Neutrophil (primary cell): Measurements from ENCODE around the gene FAM222A.

Experiments
- H3K27ac ChIP-seq: fragments of 200-600 bp; sonication (generic); 2 replicates; pipeline ENCODE4 v1.5.1; 2016; ENCODE audit warnings: mild to moderate bottlenecking, moderate library complexity
- H3K27me3 ChIP-seq: fragments of 200-600 bp; sonication (generic); 2 replicates; pipeline ENCODE4 v1.6.0; 2016; ENCODE audit warnings: mild to moderate bottlenecking
- H3K36me3 ChIP-seq: fragments of 200-600 bp; sonication (generic); 2 replicates; pipeline ENCODE4 v1.5.1; 2017
- H3K4me1 ChIP-seq, 2 experiments: fragments of 200-600 bp in 1 of 2; sonication (generic) in 1 of 2; 1 replicate in 1 of 2; 2 replicates in 1 of 2; pipeline versions ENCODE4 v1.5.1 to v1.6.1; 2013 to 2016; ENCODE audit warnings: low read depth in 1 of 2, low read length in 1 of 2, mild to moderate bottlenecking in 1 of 2, moderate library complexity in 1 of 2; ENCODE audit not compliant: control insufficient read depth in 1 of 2, insufficient read depth in 1 of 2
- H3K4me3 ChIP-seq, 2 experiments: fragments of 200-600 bp in 1 of 2; sonication (generic) in 1 of 2; 1 replicate in 1 of 2; 2 replicates in 1 of 2; pipeline ENCODE4 v1.5.1; 2013 to 2016; ENCODE audit warnings: low read depth in 1 of 2, low read length in 1 of 2, mild to moderate bottlenecking in 1 of 2, moderate library complexity in 1 of 2
- H3K9me3 ChIP-seq: fragments of 200-600 bp; sonication (generic); 2 replicates; pipeline ENCODE4 v1.5.1; 2016
- TF ChIP-seq, protein P1 (sequence below): fragments of 200-600 bp; sonication (generic); IDR thresholded peaks from 2 replicates; pipeline ENCODE4 v1.5.1; 2016; ENCODE audit warnings: antibody characterized with exemption

The FAM222A gene

DNA sequence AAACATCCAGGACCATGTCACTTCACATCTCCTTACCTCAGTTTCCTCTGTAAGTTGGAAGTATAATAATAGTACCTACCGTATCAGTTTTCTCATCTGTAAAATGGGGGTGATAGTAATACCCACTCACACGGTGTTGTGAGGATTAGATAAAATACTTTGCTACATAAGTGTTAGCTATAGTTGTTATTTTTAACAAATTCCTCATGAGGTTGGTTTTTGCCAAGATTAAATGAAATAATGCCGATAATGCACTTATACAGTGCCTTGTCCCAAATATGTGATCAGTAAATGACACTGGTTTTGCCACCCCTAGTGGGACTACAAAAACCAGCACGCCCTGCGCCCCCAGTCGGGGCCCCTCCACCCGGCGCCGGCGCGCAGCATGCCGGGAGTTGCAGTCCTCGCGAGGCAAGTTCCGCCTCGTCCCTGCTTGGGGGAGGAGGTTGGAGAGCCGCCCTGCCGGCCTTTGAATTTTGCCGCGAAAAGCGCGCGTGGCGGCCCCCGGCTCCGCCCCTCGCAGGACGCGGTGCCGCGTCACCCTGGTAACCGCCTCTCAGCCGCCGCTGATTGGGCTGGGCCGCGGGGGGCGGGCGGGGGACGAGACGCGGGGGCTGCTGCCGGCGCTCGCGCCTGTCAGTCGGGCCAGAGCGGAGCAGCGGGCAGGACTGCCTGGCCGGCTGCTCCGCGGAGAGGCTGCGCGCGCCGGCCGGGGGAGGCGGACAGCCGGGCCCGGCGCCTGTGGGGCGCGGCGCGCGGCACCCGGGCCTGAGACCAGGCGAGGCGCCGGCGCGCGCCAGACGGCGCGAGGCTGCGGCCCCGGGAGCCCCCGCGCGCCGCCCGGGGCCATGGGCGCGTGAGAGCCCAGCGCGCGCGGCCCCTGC lies at the start of gene FAM222A:
Gene FAM222A, plus strand, starts transcription at position 639 of the 884 bp plus-strand sequence. CDS start 30,322 bp downstream, outside the sequence.
- Histone ChIP-seq H3K4me1 (peaks cover 4 to 15% of the 10 kb centered on the region in 2 experiments), H3K9me3 (no peaks in the 10 kb centered on the region), H3K4me3 (peak within 1 kb of the TSS; percentile 44 to 68), H3K36me3 (no peaks in the 10 kb centered on the region), H3K27ac (no peak within 1 kb of the TSS), H3K27me3 (peaks cover 88% of the 10 kb centered on the region)
- TF ChIP-seq, protein P1, sequence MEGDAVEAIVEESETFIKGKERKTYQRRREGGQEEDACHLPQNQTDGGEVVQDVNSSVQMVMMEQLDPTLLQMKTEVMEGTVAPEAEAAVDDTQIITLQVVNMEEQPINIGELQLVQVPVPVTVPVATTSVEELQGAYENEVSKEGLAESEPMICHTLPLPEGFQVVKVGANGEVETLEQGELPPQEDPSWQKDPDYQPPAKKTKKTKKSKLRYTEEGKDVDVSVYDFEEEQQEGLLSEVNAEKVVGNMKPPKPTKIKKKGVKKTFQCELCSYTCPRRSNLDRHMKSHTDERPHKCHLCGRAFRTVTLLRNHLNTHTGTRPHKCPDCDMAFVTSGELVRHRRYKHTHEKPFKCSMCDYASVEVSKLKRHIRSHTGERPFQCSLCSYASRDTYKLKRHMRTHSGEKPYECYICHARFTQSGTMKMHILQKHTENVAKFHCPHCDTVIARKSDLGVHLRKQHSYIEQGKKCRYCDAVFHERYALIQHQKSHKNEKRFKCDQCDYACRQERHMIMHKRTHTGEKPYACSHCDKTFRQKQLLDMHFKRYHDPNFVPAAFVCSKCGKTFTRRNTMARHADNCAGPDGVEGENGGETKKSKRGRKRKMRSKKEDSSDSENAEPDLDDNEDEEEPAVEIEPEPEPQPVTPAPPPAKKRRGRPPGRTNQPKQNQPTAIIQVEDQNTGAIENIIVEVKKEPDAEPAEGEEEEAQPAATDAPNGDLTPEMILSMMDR: no peak

DNA sequence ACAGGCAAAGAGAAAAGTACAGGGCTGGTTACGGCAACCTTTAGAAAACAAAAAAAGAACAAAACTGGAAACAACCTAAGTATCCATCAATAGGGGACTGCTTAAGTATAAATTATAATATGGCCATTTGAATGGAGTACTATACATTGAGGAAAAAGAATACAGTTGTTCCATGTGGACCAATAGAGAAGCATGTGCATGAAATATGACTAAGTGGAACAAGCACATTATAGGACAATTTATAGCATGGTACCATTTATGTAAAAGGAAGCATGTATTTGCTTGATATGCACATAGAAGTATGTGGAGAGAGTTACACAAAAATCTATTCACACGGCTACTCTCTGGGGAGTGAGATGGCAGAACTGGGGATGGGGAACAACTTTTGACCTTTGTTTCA lies 49.2 kb upstream of the FAM222A start:
- Histone ChIP-seq H3K36me3 (no peaks in the 10 kb centered on the region), H3K4me3 (no peak overlapping the region), H3K27ac (no peak overlapping the region), H3K27me3 (peaks cover 12% of the 10 kb centered on the region), H3K9me3 (no peaks in the 10 kb centered on the region), H3K4me1 (no peaks in the 10 kb centered on the region)
- TF ChIP-seq, protein P1: no peak

DNA sequence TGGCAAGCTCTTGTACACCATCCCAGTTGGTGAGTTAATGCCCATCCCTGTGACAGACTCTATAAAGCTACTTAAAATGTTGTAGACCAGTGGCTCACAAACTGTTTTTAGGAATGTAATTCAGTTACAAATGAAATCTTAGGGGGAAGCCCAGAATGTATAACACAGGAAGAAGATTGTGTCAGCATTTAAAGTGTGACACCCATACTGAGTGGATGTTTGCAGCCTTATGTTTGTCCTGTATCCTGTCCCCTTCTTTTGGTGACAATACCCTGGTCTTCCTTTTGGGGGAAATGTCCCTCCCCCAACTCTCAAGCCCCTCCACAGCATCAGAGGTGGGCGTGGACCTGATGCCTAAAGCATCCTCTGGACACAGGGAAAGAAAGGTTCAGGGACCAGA lies 47.6 kb upstream of the FAM222A start:
- Histone ChIP-seq H3K27ac (no peak overlapping the region), H3K36me3 (no peaks in the 10 kb centered on the region), H3K27me3 (peaks cover 27% of the 10 kb centered on the region), H3K4me3 (no peak overlapping the region), H3K9me3 (no peaks in the 10 kb centered on the region), H3K4me1 (no peaks in the 10 kb centered on the region)
- TF ChIP-seq, protein P1: no peak

DNA sequence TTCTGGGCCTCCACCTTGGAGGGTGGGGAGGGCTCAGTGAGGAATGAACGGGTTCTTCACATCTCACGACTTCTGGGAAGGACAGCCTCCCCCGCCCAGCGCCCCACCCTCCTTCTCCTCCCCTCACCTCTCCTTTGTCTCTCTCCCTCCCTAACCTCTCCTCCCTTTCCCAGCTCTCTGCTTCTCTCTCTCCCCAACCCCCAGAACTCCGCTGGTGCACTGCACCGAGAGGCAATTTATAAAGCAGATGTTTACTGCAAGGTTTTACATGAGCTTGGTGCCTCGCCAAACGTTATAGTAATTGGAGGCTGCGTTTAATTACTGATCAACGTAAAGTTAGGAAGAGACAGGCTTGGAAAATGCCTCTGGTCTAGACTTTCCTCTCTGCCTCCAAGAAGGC lies 42.9 kb upstream of the FAM222A start:
- H3K4me3 ChIP-seq: no peak overlapping the region
- no peaks in the 10 kb centered on the region for H3K36me3 ChIP-seq
- H3K27ac ChIP-seq: no peak overlapping the region
- H3K9me3 ChIP-seq: no peaks in the 10 kb centered on the region
- H3K4me1 ChIP-seq: no peaks in the 10 kb centered on the region
- TF ChIP-seq, protein P1: no peak
- peaks cover 32% of the 10 kb centered on the region for H3K27me3 ChIP-seq

DNA sequence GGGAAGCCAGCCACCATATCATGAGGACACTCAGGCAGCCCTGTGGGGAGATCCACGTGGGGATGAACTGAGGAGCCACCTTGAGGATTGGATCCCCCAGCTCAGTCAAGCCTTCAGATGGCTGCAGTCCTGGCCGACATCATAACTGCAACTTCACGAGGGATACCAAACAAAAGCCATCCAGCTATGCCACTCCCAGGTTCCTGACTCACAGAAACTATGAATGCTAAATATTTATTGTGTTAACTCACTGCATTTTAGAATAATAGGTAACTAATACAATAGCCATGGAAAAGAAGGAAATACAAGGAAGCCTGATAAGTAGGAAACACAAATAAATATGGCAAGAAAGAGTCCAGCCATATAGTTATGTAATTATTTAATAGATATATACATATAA lies 42.1 kb upstream of the FAM222A start:
- no peaks in the 10 kb centered on the region for H3K36me3 ChIP-seq
- no peak overlapping the region for H3K4me3 ChIP-seq
- no peak overlapping the region for H3K27ac ChIP-seq
- H3K27me3 ChIP-seq: peaks cover 36% of the 10 kb centered on the region
- H3K4me1 ChIP-seq: no peaks in the 10 kb centered on the region
- TF ChIP-seq, protein P1: no peak
- H3K9me3 ChIP-seq: no peaks in the 10 kb centered on the region
